ENCODE results near the gene CDIP1.

Gene CDIP1

DNA sequence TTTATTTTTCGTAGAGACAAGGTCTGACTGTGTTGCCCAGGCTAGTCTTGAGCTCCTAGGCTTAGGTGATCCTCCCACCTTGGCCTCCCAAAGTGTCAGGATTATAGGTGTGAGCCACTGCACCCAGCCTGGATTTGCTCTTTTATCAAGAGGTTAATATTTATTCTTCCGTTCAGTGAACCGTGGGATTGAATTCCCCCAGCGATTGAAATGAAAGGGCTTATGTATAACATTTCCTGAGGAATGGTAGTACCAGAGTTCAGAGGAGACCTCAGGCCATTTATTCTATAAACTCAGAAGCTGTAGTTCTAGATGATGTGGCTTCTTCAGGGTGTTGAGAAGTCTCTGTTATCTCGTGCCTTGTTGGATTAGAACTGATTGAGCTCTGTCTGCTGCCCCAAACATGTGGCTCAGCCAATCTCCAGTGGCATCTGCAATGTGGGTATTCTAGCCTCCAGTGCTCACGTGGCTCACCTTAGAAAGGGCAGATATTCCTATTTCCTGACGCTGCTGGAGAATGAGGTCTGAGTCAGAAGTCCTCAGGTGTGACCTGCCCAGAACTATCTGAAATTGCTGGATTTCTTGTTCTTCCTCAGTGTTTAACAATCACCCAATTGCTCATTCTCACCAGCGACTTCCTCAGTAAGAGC is 39.9 kb downstream of the CDIP1 start (continued):
- TF ChIP-seq, protein P1, sequence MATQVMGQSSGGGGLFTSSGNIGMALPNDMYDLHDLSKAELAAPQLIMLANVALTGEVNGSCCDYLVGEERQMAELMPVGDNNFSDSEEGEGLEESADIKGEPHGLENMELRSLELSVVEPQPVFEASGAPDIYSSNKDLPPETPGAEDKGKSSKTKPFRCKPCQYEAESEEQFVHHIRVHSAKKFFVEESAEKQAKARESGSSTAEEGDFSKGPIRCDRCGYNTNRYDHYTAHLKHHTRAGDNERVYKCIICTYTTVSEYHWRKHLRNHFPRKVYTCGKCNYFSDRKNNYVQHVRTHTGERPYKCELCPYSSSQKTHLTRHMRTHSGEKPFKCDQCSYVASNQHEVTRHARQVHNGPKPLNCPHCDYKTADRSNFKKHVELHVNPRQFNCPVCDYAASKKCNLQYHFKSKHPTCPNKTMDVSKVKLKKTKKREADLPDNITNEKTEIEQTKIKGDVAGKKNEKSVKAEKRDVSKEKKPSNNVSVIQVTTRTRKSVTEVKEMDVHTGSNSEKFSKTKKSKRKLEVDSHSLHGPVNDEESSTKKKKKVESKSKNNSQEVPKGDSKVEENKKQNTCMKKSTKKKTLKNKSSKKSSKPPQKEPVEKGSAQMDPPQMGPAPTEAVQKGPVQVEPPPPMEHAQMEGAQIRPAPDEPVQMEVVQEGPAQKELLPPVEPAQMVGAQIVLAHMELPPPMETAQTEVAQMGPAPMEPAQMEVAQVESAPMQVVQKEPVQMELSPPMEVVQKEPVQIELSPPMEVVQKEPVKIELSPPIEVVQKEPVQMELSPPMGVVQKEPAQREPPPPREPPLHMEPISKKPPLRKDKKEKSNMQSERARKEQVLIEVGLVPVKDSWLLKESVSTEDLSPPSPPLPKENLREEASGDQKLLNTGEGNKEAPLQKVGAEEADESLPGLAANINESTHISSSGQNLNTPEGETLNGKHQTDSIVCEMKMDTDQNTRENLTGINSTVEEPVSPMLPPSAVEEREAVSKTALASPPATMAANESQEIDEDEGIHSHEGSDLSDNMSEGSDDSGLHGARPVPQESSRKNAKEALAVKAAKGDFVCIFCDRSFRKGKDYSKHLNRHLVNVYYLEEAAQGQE (tag by site-specific recombination; IDR thresholded peaks at IDR 0.05), result no peak
- TF ChIP-seq, protein P2, sequence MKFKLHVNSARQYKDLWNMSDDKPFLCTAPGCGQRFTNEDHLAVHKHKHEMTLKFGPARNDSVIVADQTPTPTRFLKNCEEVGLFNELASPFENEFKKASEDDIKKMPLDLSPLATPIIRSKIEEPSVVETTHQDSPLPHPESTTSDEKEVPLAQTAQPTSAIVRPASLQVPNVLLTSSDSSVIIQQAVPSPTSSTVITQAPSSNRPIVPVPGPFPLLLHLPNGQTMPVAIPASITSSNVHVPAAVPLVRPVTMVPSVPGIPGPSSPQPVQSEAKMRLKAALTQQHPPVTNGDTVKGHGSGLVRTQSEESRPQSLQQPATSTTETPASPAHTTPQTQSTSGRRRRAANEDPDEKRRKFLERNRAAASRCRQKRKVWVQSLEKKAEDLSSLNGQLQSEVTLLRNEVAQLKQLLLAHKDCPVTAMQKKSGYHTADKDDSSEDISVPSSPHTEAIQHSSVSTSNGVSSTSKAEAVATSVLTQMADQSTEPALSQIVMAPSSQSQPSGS (tag by site-specific recombination; IDR thresholded peaks at IDR 0.05; ENCODE audit: low read depth), result no peak
- TF ChIP-seq MZF1 (tag by site-specific recombination; IDR thresholded peaks at IDR 0.05; ENCODE audit: borderline replicate concordance) (no peak), GLI2 (tag by site-specific recombination; IDR thresholded peaks at IDR 0.05; ENCODE audit: borderline replicate concordance, low read depth) (no peak)

DNA sequence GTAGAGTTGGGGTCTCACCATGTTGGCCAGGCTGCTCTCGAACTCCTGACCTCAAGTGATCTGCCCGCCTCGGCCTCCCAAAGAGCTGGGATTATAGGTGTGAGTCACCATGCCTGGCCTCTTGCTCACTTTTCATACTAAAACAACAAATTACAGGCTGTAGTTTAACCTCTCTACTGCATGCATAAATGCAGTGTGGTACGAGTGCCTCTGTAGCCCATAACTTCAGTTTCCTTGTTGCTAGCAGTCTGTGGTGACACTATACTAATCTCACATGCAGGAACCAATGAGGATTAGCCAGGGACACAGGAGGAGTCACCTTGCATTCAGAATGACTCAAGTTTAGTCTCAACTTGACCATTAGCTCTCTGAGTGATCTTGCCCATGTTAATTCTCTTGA is 42.3 kb downstream of the CDIP1 start:
- ChIA-PET POLR2A (no interaction called here), CTCF (interaction anchor here (0.7 to 1.1 kb wide), 2 partner anchors 10 to 238 kb away, joined by 3 read pairs; partner anchors contain the start of genes ANKS3 and DNAAF8)
- H3K4me1 ChIP-seq (ENCODE audit: control insufficient read depth, insufficient read depth, low read length), result 0 out of 2 replicates have a peak, but pooled peaks cover 3% of the 10 kb centered on the region
- no peak overlapping the region for H3K4me3 ChIP-seq (ENCODE audit: low read depth, low read length)
- TF ChIP-seq, protein P3, sequence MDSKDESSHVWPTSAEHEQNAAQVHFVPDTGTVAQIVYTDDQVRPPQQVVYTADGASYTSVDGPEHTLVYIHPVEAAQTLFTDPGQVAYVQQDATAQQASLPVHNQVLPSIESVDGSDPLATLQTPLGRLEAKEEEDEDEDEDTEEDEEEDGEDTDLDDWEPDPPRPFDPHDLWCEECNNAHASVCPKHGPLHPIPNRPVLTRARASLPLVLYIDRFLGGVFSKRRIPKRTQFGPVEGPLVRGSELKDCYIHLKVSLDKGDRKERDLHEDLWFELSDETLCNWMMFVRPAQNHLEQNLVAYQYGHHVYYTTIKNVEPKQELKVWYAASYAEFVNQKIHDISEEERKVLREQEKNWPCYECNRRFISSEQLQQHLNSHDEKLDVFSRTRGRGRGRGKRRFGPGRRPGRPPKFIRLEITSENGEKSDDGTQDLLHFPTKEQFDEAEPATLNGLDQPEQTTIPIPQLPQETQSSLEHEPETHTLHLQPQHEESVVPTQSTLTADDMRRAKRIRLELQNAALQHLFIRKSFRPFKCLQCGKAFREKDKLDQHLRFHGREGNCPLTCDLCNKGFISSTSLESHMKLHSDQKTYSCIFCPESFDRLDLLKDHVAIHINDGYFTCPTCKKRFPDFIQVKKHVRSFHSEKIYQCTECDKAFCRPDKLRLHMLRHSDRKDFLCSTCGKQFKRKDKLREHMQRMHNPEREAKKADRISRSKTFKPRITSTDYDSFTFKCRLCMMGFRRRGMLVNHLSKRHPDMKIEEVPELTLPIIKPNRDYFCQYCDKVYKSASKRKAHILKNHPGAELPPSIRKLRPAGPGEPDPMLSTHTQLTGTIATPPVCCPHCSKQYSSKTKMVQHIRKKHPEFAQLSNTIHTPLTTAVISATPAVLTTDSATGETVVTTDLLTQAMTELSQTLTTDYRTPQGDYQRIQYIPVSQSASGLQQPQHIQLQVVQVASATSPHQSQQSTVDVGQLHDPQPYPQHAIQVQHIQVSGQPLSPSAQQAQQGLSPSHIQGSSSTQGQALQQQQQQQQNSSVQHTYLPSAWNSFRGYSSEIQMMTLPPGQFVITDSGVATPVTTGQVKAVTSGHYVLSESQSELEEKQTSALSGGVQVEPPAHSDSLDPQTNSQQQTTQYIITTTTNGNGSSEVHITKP (tag by site-specific recombination; IDR thresholded peaks at IDR 0.05), result no peak
- no peak for TF ChIP-seq ZNF785 (tag by site-specific recombination; IDR thresholded peaks at IDR 0.05)
- TF ChIP-seq, protein P4, sequence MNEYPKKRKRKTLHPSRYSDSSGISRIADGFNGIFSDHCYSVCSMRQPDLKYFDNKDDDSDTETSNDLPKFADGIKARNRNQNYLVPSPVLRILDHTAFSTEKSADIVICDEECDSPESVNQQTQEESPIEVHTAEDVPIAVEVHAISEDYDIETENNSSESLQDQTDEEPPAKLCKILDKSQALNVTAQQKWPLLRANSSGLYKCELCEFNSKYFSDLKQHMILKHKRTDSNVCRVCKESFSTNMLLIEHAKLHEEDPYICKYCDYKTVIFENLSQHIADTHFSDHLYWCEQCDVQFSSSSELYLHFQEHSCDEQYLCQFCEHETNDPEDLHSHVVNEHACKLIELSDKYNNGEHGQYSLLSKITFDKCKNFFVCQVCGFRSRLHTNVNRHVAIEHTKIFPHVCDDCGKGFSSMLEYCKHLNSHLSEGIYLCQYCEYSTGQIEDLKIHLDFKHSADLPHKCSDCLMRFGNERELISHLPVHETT (tag by site-specific recombination; IDR thresholded peaks at IDR 0.05), result peak; percentile 48; the same call in 1 of the 2 replicates
- peak; percentile 78 for TF ChIP-seq SP7 (tag by site-specific recombination; IDR thresholded peaks at IDR 0.05)
- TF ChIP-seq, protein P5, sequence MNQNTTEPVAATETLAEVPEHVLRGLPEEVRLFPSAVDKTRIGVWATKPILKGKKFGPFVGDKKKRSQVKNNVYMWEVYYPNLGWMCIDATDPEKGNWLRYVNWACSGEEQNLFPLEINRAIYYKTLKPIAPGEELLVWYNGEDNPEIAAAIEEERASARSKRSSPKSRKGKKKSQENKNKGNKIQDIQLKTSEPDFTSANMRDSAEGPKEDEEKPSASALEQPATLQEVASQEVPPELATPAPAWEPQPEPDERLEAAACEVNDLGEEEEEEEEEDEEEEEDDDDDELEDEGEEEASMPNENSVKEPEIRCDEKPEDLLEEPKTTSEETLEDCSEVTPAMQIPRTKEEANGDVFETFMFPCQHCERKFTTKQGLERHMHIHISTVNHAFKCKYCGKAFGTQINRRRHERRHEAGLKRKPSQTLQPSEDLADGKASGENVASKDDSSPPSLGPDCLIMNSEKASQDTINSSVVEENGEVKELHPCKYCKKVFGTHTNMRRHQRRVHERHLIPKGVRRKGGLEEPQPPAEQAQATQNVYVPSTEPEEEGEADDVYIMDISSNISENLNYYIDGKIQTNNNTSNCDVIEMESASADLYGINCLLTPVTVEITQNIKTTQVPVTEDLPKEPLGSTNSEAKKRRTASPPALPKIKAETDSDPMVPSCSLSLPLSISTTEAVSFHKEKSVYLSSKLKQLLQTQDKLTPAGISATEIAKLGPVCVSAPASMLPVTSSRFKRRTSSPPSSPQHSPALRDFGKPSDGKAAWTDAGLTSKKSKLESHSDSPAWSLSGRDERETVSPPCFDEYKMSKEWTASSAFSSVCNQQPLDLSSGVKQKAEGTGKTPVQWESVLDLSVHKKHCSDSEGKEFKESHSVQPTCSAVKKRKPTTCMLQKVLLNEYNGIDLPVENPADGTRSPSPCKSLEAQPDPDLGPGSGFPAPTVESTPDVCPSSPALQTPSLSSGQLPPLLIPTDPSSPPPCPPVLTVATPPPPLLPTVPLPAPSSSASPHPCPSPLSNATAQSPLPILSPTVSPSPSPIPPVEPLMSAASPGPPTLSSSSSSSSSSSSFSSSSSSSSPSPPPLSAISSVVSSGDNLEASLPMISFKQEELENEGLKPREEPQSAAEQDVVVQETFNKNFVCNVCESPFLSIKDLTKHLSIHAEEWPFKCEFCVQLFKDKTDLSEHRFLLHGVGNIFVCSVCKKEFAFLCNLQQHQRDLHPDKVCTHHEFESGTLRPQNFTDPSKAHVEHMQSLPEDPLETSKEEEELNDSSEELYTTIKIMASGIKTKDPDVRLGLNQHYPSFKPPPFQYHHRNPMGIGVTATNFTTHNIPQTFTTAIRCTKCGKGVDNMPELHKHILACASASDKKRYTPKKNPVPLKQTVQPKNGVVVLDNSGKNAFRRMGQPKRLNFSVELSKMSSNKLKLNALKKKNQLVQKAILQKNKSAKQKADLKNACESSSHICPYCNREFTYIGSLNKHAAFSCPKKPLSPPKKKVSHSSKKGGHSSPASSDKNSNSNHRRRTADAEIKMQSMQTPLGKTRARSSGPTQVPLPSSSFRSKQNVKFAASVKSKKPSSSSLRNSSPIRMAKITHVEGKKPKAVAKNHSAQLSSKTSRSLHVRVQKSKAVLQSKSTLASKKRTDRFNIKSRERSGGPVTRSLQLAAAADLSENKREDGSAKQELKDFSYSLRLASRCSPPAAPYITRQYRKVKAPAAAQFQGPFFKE (tag by site-specific recombination; IDR thresholded peaks at IDR 0.05; ENCODE audit: borderline replicate concordance), result no peak
- peaks cover 0 to 3% of the 10 kb centered on the region in 2 experiments; a peak in 2 of 3 replicates for H3K36me3 ChIP-seq (ENCODE audit: control insufficient read depth in 2 of 2, insufficient read depth in 1 of 2, low read length in 2 of 2)
- H3K27ac ChIP-seq (ENCODE audit: extremely low read depth, low read depth, low read length), result no peak overlapping the region
- H3K9me3 ChIP-seq (ENCODE audit: control insufficient read depth, insufficient read depth, low read depth, low read length), result no peaks in the 10 kb centered on the region
